IPS-15b (cell line): ENCODE measurements around the gene FAM43A.

ENCODE experiments used
- H3K27me3 ChIP-seq: one replicate; pipeline ENCODE4 v1.6.1; 2013; ENCODE audit warnings: low read length; ENCODE audit not compliant: control insufficient read depth, insufficient read depth
- H3K36me3 ChIP-seq: one replicate; pipeline ENCODE4 v1.6.1; 2013; ENCODE audit warnings: low read length; ENCODE audit not compliant: control insufficient read depth, insufficient read depth
- H3K4me1 ChIP-seq: one replicate; pipeline ENCODE4 v1.6.1; 2013; ENCODE audit warnings: mild to moderate bottlenecking, low read length; ENCODE audit not compliant: control insufficient read depth, insufficient read depth
- H3K4me3 ChIP-seq: one replicate; pipeline ENCODE4 v1.5.1; 2013; ENCODE audit warnings: low read depth, low read length
- H3K9ac ChIP-seq: one replicate; pipeline ENCODE4 v1.6.1; 2013; ENCODE audit warnings: low read depth, mild to moderate bottlenecking, low read length
- H3K9me3 ChIP-seq: one replicate; pipeline ENCODE4 v1.6.1; 2013; ENCODE audit warnings: mild to moderate bottlenecking, low read length; ENCODE audit not compliant: control insufficient read depth, insufficient read depth

Gene FAM43A

GRCh38 chr3:194685718-194686413, at the start of gene FAM43A:
FAM43A (plus strand) TSS chr3:194685883; CDS start chr3:194686827, 944 bp downstream.
- Histone ChIP-seq H3K4me3 (peak within 1 kb of the TSS; percentile 76), H3K4me1 (no peaks in the 10 kb centered on the region)

GRCh38 chr3:194637066-194637465, 48.6 kb upstream of the FAM43A start:
- Histone ChIP-seq H3K4me3 (no peak overlapping the region), H3K4me1 (peaks cover 2% of the 10 kb centered on the region)

More at GRCh38 chr3:194685718-194686413, at the start of gene FAM43A:
- H3K9me3 ChIP-seq = no peaks in the 10 kb centered on the region
- H3K36me3 ChIP-seq = no peaks in the 10 kb centered on the region
- no peak within 1 kb of the TSS for H3K9ac ChIP-seq
- H3K27me3 ChIP-seq = peaks cover 37% of the 10 kb centered on the region

GRCh38 chr3:194637541-194638400, 47.9 kb upstream of the FAM43A start:
- H3K4me1 ChIP-seq = peaks cover 2% of the 10 kb centered on the region
- H3K9ac ChIP-seq = no peak overlapping the region
- no peaks in the 10 kb centered on the region for H3K9me3 ChIP-seq
- H3K27me3 ChIP-seq = no peaks in the 10 kb centered on the region
- H3K36me3 ChIP-seq = peaks cover 21% of the 10 kb centered on the region
- H3K4me3 ChIP-seq = no peak overlapping the region

More at GRCh38 chr3:194637066-194637465, 48.6 kb upstream of the FAM43A start:
- Histone ChIP-seq H3K27me3 (no peaks in the 10 kb centered on the region), H3K9me3 (no peaks in the 10 kb centered on the region), H3K9ac (no peak overlapping the region), H3K36me3 (peaks cover 16% of the 10 kb centered on the region)

- H3K9ac ChIP-seq = no peak overlapping the region
- H3K4me1 ChIP-seq = peaks cover 2% of the 10 kb centered on the region
- no peak overlapping the region for H3K4me3 ChIP-seq
- H3K36me3 ChIP-seq = peaks cover 23% of the 10 kb centered on the region
- H3K27me3 ChIP-seq = no peaks in the 10 kb centered on the region
- no peaks in the 10 kb centered on the region for H3K9me3 ChIP-seq
Observed at GRCh38 chr3:194638991-194639605, 46.6 kb upstream of the FAM43A start.

- no peaks in the 10 kb centered on the region for H3K9me3 ChIP-seq
- H3K4me3 ChIP-seq = no peak overlapping the region
- peaks cover 31% of the 10 kb centered on the region for H3K36me3 ChIP-seq
- no peak overlapping the region for H3K9ac ChIP-seq
- H3K27me3 ChIP-seq = no peaks in the 10 kb centered on the region
- H3K4me1 ChIP-seq = peaks cover 2% of the 10 kb centered on the region
Observed at GRCh38 chr3:194640829-194641228, 44.9 kb upstream of the FAM43A start.

GRCh38 chr3:194642769-194643168, 42.9 kb upstream of the FAM43A start:
- Histone ChIP-seq H3K4me1 (no peaks in the 10 kb centered on the region), H3K4me3 (no peak overlapping the region), H3K27me3 (no peaks in the 10 kb centered on the region), H3K9me3 (no peaks in the 10 kb centered on the region), H3K36me3 (peaks cover 35% of the 10 kb centered on the region), H3K9ac (no peak overlapping the region)

DNA sequence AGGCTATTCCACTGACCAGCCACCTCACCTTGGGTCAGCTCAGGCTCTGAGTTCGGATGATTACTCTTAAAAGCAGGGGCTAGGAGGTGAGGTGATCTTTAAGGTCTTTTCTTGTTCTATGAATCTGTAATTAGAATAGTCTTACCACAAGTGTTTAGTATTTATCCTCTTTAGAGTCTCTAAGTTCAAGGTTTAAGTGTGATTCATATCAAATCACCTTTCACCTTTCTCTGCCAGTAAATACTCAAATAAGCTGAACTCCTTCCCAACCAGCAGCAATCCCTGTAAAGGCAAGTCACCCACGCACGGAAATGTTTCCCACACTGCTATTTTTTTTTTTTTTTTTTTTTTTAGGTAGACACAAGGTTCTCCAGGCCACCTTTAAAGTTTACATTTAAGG, 37.9 kb upstream of the FAM43A start:
- H3K27me3 ChIP-seq = no peaks in the 10 kb centered on the region
- H3K9me3 ChIP-seq = no peaks in the 10 kb centered on the region
- no peaks in the 10 kb centered on the region for H3K4me1 ChIP-seq
- peaks cover 38% of the 10 kb centered on the region for H3K36me3 ChIP-seq
- H3K9ac ChIP-seq = no peak overlapping the region
- no peak overlapping the region for H3K4me3 ChIP-seq

GRCh38 chr3:194654443-194654842, 31.2 kb upstream of the FAM43A start:
- Histone ChIP-seq H3K27me3 (no peaks in the 10 kb centered on the region), H3K9me3 (no peaks in the 10 kb centered on the region), H3K9ac (no peak overlapping the region), H3K36me3 (peaks cover 34% of the 10 kb centered on the region), H3K4me3 (no peak overlapping the region), H3K4me1 (peaks cover 14% of the 10 kb centered on the region)

DNA sequence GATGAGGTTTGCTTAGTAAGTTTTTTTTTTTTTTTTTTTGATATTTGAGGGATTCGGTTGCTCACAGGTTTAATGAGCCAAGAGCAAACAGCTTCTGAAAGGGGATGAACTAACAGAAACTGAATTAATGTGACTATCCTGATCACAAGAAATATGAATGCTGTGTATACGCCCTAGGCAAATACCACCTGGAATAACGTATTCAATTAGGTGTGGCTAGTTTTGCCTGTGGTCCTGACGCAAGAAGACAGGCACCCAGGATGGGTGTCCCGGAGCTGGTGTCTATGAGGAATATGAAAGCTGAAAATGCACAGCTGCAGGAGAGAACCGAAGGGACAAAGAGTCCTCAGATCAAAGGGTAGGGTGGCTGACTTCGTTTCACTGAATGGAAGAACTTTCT, 28.2 kb upstream of the FAM43A start:
- Histone ChIP-seq H3K4me3 (no peak overlapping the region), H3K9me3 (no peaks in the 10 kb centered on the region), H3K4me1 (peaks cover 14% of the 10 kb centered on the region), H3K27me3 (no peaks in the 10 kb centered on the region), H3K9ac (no peak overlapping the region), H3K36me3 (peaks cover 18% of the 10 kb centered on the region)

GRCh38 chr3:194658477-194659242, 27.0 kb upstream of the FAM43A start:
- no peaks in the 10 kb centered on the region for H3K27me3 ChIP-seq
- no peaks in the 10 kb centered on the region for H3K9me3 ChIP-seq
- no peak overlapping the region for H3K9ac ChIP-seq
- peaks cover 14% of the 10 kb centered on the region for H3K36me3 ChIP-seq
- peaks cover 11% of the 10 kb centered on the region for H3K4me1 ChIP-seq
- H3K4me3 ChIP-seq = no peak overlapping the region

- H3K4me1 ChIP-seq = peaks cover 1% of the 10 kb centered on the region
- no peak overlapping the region for H3K9ac ChIP-seq
- no peaks in the 10 kb centered on the region for H3K27me3 ChIP-seq
- peaks cover 14% of the 10 kb centered on the region for H3K36me3 ChIP-seq
- H3K9me3 ChIP-seq = no peaks in the 10 kb centered on the region
- H3K4me3 ChIP-seq = no peak overlapping the region
Observed at GRCh38 chr3:194659778-194660177, 25.9 kb upstream of the FAM43A start.
